Peyer's patch (tissue), 4 donors: ENCODE measurements around the gene GLT8D1. TPM values are rescaled to one million over a fixed set of nuclear protein-coding genes. Genes with fewer than 3 reads are reported as not detected.

ENCODE experiments used
- DNase-seq, 3 donors: peaks; one replicate each; pipeline ENCODE4 v3.0.0-alpha.2; 2017 to 2019
- H3K27ac ChIP-seq, 4 donors: fragments of 200-600 bp; sonication (generic); one replicate each; pipeline ENCODE4 v1.5.1; 2016 to 2019
- H3K27me3 ChIP-seq, 2 donors: fragments of 200-600 bp; sonication (generic); one replicate each; pipeline ENCODE4 v1.5.1; 2019
- H3K36me3 ChIP-seq, 3 donors: fragments of 200-600 bp; sonication (generic); one replicate each; pipeline ENCODE4 v1.5.1; 2016 to 2019
- H3K4me1 ChIP-seq, 4 donors: fragments of 200-600 bp; sonication (generic); one replicate each; pipeline ENCODE4 v1.5.1; 2016 to 2019
- H3K4me3 ChIP-seq, 4 donors: fragments of 200-600 bp; sonication (generic); 1 replicate in 3 of 4; 2 replicates in 1 of 4; pipeline ENCODE4 v1.5.1; 2016 to 2019; ENCODE audit warnings: mild to moderate bottlenecking in 1 of 4
- H3K9me3 ChIP-seq, 4 donors: fragments of 200-600 bp; sonication (generic); one replicate each; pipeline ENCODE4 v1.5.1; 2016 to 2019; ENCODE audit warnings: mild to moderate bottlenecking in 1 of 4
- CTCF ChIP-seq, 6 experiments: fragments of 450-650 bp in 4 of 6; fragments of 200-600 bp in 2 of 6; sonication (generic) in 1 of 6; IDR thresholded peaks; one replicate each; pipeline ENCODE4 v1.5.1; 2017 to 2019; ENCODE audit warnings: antibody characterized with exemption in 6 of 6, mild to moderate bottlenecking in 3 of 6, moderate library complexity in 1 of 6
- POLR2A ChIP-seq, 2 donors: fragments of 450-650 bp; IDR thresholded peaks; one replicate each; pipeline ENCODE4 v1.5.1; 2017; ENCODE audit warnings: antibody characterized with exemption in 2 of 2, mild to moderate bottlenecking in 2 of 2, moderate library complexity in 2 of 2
- total RNA-seq, 4 donors: library from RNA; depleted of rRNA; stranded (reverse); fragments of >200 nt; gene quantifications; one replicate each; pipeline ENCODE4 v1.1.0, GENCODE V29; 2016

Gene GLT8D1
- total RNA-seq, 4 donors from 2014 or later = 25.6 to 31.2 (median 30.3) TPM

GRCh38 chr3:52724511-52724910 is 18.9 kb upstream of the GLT8D1 start:
- H3K27me3 ChIP-seq = no peaks in the 10 kb centered on the region
- TF ChIP-seq POLR2A (IDR thresholded peaks at IDR 0.05) (no peak), CTCF (IDR thresholded peaks at IDR 0.05) (no peak)
- peaks cover 0 to 11% (median 0%) of the 10 kb centered on the region in 3 donors for H3K36me3 ChIP-seq
- no peak overlapping the region for H3K27ac ChIP-seq
- no peak for DNase-seq
- peaks cover 0 to 8% (median 0%) of the 10 kb centered on the region in 4 donors for H3K9me3 ChIP-seq
- no peak overlapping the region for H3K4me3 ChIP-seq
- H3K4me1 ChIP-seq = no peaks in the 10 kb centered on the region

GRCh38 chr3:52723935-52724334 is 18.3 kb upstream of the GLT8D1 start:
- no peaks in the 10 kb centered on the region for H3K4me1 ChIP-seq
- no peak for TF ChIP-seq POLR2A (IDR thresholded peaks at IDR 0.05)
- TF ChIP-seq CTCF (IDR thresholded peaks at IDR 0.05) = no peak
- H3K36me3 ChIP-seq = peaks cover 0 to 6% (median 0%) of the 10 kb centered on the region in 3 donors
- H3K27ac ChIP-seq = no peak overlapping the region
- H3K27me3 ChIP-seq = no peaks in the 10 kb centered on the region
- H3K9me3 ChIP-seq = peaks cover 0 to 5% (median 0%) of the 10 kb centered on the region in 4 donors
- H3K4me3 ChIP-seq = no peak overlapping the region
- DNase-seq = no peak

- TF ChIP-seq CTCF (IDR thresholded peaks at IDR 0.05) (no peak), POLR2A (IDR thresholded peaks at IDR 0.05) (no peak)
- no peak for DNase-seq
- H3K27ac ChIP-seq = no peak overlapping the region
- no peak overlapping the region for H3K4me3 ChIP-seq
- no peaks in the 10 kb centered on the region for H3K27me3 ChIP-seq
- no peaks in the 10 kb centered on the region for H3K4me1 ChIP-seq
- no peaks in the 10 kb centered on the region for H3K9me3 ChIP-seq
- peaks cover 0 to 6% (median 0%) of the 10 kb centered on the region in 3 donors for H3K36me3 ChIP-seq
These were observed 16.9 kb upstream of the GLT8D1 start for GRCh38 chr3:52722491-52722890.

- H3K4me1 ChIP-seq = no peaks in the 10 kb centered on the region
- no peak overlapping the region for H3K4me3 ChIP-seq
- TF ChIP-seq CTCF (IDR thresholded peaks at IDR 0.05) (no peak), POLR2A (IDR thresholded peaks at IDR 0.05) (no peak)
- H3K27me3 ChIP-seq = no peaks in the 10 kb centered on the region
- DNase-seq = no peak
- H3K9me3 ChIP-seq = no peaks in the 10 kb centered on the region
- peaks cover 0 to 6% (median 0%) of the 10 kb centered on the region in 3 donors for H3K36me3 ChIP-seq
- no peak overlapping the region for H3K27ac ChIP-seq
These were observed 16.1 kb upstream of the GLT8D1 start for GRCh38 chr3:52721730-52722008.

- Histone ChIP-seq H3K9me3 (no peaks in the 10 kb centered on the region), H3K27me3 (no peaks in the 10 kb centered on the region), H3K4me1 (no peaks in the 10 kb centered on the region), H3K4me3 (no peak overlapping the region), H3K36me3 (peaks cover 0 to 6% (median 0%) of the 10 kb centered on the region in 3 donors), H3K27ac (no peak overlapping the region)
- no peak for TF ChIP-seq POLR2A (IDR thresholded peaks at IDR 0.05)
- TF ChIP-seq CTCF (IDR thresholded peaks at IDR 0.05) = no peak
- no peak for DNase-seq
These were observed 15.6 kb upstream of the GLT8D1 start for GRCh38 chr3:52721002-52721729.
